GM19351 (cell line): ENCODE results near the gene NDUFAF8.

ENCODE experiments used
- ATAC-seq: cut with Tn5 transposase; IDR thresholded peaks from one replicate; pipeline ENCODE4 v1.9.1; 2021; ENCODE audit warnings: mild to moderate bottlenecking, moderate library complexity; ENCODE audit not compliant: unreplicated experiment

Gene NDUFAF8

DNA sequence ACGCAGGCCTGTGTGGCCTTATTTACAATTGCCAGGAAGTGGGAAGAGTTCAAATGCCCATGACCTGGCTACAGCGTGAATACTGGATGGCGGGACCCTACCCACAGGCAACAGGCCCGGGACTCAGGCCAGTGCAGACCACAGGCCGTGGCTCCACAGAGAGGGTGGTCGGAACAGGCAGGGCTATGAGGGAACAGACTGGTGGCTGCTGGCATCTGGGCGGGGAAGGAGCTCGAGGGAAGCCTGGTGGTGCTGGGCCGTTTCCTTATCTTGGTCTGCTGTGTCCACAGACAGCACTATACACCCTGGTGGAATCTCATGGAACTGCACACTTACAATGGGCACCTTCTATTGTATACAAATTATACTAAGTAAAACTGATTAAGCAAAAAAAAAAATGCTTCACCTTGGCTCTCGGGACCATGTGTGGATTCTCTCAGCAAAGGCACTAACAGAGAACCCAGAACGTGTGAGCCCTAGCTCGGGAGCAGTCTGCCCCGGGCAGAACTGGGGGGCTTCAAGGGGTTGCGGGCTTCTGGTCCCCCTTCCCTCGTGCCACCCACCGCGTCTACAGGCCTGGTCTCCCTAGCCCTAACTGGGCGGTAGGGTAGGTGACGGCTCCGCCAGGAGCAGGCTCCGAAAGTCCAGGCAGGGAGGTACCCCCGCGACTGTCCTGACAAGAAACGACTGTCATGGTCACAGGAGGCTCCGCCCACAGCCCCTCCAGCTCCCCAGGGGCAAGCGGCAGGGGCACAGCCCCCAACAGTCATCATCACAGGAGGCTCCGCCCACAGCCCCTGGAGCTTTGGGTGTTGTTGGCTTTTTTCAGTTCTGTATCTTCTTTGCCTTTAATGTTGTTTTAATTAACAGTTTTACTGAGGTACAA, 38.2 kb upstream of the NDUFAF8 start:
- ATAC-seq: no peak

DNA sequence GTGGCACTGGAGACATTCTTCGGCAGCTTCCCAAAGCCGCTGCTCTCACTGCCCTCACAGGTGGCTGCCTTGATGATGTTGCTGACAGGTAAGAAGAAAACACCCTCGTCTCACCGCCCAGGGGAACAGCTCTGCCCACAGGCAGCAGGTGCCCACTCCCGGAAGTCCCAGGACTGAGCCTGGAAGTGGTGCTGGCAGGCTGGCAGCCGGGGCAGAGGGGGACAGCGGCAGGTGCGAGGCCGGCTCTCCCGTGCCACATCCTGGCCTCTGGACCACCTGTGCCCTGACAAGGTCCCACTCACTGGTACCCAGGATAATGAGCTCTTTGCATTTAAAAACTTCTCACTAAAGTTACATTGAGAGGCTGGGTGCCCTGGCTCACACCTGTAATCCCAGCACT, 36.8 kb upstream of the NDUFAF8 start:
- ATAC-seq: no peak

DNA sequence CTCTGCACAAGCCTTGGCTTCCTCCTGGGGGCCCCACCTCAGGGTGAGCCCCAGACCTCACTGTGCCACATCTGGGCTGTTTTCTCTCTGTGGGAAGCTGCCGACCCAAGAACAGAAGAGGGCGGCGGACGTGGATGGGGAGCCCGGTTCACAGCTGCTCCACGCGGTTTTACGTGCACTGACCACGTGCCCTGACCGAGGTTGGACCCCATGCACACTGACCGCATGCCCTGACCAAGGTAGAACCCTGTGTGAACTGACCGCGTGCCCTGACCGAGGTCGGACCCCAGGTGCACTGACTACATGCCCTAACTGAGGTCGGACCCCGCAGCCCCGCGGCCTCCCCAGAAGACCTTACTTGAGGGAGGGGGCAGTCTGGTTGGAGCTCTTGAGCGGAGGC, 36.0 kb upstream of the NDUFAF8 start:
- no peak for ATAC-seq

GRCh38 chr17:81204578-81204977, 34.5 kb upstream of the NDUFAF8 start:
- ATAC-seq: no peak

DNA sequence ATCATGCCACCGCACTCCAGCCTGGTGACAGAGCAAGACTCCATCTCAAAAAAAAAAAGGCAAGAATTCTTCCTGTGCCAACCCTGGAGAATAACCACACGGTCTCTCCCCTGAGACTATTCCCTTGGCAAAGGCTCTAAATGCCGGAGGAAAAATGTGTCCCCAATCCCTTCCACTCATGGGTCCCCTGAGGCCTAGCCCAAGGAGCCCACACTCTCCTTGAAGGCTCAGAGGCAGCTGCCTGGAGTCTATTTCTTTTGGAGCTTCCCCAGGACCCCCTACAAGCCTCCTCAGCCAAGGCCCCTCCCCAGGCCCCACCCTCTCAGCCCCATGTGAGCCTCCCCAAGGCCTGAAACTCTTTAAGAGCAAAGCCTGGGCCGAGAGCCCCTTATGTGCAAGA, 33.0 kb upstream of the NDUFAF8 start:
- ATAC-seq: no peak

DNA sequence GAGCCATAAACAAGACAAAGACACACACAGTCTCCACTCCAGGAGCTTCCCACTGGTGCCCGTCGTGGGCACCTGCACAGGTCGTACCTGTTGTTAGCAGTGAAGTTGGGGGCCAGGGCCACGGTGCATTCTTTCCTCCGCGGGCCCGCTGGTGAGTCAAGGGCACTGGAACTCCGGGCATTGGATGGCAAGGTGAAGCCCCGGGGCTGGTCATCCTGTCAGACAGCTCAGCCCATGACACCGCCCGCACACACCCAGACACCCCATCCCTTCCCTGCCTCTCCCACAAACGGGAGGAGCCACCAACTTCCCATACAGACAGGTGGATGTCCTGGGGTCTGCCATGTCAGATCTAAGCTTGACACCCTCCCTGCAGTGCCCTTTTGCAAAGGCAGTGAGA, 32.5 kb upstream of the NDUFAF8 start:
- no peak for ATAC-seq

- ATAC-seq: no peak
These were observed 31.2 kb upstream of the NDUFAF8 start for GRCh38 chr17:81207610-81208581.

DNA sequence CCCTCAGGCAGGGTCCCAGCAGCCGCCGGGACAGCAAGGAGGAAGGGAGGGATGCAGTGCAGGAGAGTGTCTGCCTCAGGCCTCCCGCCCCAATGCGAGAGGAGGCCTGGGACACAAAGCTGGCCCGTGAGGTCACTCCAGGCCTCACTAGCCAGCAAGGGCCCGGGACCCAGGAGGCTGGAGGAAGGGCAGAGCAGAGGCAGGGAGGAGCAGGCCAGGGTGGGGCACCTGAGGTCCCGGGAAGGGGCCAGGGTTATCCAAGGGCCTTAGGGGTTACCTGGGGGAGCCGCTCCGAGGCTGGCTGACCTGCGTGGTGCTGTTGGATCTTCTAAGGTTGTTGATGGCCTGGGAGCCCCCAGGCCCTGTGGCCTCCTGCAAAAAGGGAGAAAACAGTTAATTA, 30.5 kb upstream of the NDUFAF8 start:
- no peak for ATAC-seq

DNA sequence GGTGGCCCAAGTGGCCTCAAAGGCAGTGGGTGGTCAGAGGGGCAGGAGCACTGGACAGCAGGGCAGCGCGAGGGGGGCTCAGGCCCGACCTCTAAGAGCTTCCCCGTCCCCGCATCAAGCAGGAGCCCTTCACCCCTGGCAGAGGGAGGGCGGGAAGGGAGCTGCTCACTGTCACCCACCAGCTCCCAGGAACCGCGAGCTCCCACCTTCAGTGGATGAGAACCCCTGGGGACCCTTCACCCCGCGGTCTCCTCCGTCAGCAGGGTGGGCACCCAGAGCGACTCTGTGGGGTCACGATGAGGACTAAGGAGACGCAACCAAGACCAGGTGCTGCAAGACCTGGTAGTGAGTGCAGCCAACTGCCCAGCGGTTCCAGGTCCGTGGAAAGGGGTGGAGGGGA, 30.0 kb upstream of the NDUFAF8 start:
- ATAC-seq: no peak

DNA sequence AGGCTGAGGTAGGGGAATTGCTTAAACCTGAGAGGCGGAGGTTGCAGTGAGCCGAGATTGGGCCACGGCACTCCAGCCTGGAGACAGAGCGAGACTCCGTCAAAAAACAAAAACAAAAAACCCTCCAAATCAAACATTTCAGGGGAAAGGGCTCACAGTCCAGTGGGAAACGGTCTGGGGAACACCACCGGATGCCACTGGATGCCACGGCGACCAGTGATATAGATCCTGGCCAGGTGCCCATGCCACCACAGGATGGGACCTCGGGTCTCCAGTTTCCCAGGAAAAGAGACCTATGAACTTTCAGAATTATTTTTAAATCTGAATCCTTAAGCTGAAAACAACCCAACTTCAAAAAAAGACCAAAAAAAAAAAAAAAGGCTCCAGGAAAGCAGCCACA, 28.7 kb upstream of the NDUFAF8 start:
- ATAC-seq: no peak

GRCh38 chr17:81210868-81211267, 28.2 kb upstream of the NDUFAF8 start:
- ATAC-seq: no peak

- no peak for ATAC-seq
These were observed 26.8 kb upstream of the NDUFAF8 start for GRCh38 chr17:81212365-81212764.

- ATAC-seq: no peak
These were observed 25.1 kb upstream of the NDUFAF8 start for GRCh38 chr17:81213978-81214377.

DNA sequence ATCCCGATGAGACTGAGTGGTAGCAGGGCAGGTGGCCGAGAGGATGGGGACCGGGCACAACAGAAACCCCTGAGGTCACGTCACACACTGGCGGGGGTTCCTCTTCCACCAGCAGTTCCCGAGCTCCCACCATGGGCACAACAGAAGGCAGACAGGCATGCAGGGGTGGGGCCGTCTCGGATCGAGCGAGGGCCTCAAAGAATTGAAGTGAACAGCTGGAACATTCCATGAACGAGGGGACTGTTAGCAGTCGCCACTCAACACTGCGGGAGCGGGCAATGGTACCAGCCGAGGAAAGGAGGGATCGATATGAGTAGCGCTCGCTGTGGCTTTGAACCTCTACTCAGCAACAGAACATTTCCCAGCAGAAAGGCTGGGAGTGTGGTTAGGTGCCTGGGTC, 21.6 kb upstream of the NDUFAF8 start:
- ATAC-seq: no peak

GRCh38 chr17:81218459-81218858, 20.7 kb upstream of the NDUFAF8 start:
- no peak for ATAC-seq

GRCh38 chr17:81218991-81219390, 20.1 kb upstream of the NDUFAF8 start:
- ATAC-seq: no peak

GRCh38 chr17:81219476-81220180, 19.5 kb upstream of the NDUFAF8 start:
- no peak for ATAC-seq

DNA sequence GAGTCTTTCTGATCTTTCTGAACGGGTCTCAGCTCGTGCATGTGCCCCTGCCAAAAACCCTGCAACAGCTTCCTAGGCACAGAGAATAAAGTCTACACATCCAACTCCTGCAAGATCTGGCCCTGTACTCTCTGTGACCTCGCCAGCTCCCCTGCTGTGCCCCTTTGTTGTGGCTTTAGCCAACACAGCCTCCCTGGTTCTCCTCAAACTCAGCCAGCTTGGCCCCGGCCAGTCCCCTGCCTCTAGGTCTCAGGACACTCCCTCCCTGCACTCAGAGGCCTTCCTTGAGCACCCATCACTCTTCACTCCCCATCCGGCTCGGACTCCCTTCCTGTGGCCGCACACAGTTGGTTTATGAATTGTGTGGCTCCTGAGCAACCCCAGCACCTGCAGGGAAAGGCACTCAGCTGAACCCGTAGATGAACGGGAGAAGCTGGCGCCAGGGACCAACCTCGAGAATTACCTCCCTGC, 17.7 kb upstream of the NDUFAF8 start:
- ATAC-seq: no peak

GRCh38 chr17:81221842-81222619, 17.1 kb upstream of the NDUFAF8 start:
- ATAC-seq: no peak

DNA sequence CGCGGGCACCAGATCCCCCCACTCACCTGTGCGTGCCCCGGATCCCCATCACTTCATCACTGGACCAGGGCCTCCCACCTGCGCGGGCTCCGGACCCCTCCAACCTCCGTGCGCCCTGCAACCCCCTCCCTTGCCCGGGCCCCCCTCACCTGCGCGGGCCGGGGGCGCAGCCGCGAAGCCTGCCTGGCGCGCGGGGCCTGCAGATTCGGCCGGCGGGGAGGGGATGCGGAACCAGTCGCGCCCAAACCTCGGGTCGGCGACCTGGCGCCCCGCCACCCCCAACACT, 16.6 kb upstream of the NDUFAF8 start:
- ATAC-seq: no peak
